IMR-90 (cell line): Measurements from ENCODE around the gene SMYD1. TPM values are rescaled to one million over a fixed set of nuclear protein-coding genes. Genes with fewer than 3 reads are reported as not detected.

ENCODE experiments used
- ATAC-seq: fragments of 200-7000 bp; cut with Tn5 transposase; 2 replicates; pipeline ENCODE4 v1.9.1; 2020; ENCODE audit warnings: low read depth, mild to moderate bottlenecking, moderate library complexity
- BruUV-seq: library from RNA; stranded (reverse); fragments of 400-500 nt; replicated peaks from 2 replicates; lab custom pipeline; 2021; lab: Mats Ljungman, UMichigan
- CTCF ChIA-PET: fragments of 300-600 bp; formaldehyde crosslinking; extraction: SDS; loops from one replicate; lab custom pipeline; 2021; ENCODE audit warnings: antibody characterized with exemption; lab: Yijun Ruan, JAX
- POLR2A ChIA-PET: fragments of 300-600 bp; sonication (Branson Sonifier 250); formaldehyde crosslinking; loops from one replicate; lab custom pipeline; 2022; ENCODE audit warnings: antibody characterized with exemption; ENCODE audit not compliant: unreplicated experiment; lab: Charles Lee
- DNase-seq: peaks from one replicate; pipeline ENCODE4 v3.0.0; 2013
- H2AFZ ChIP-seq: replicated peaks from 2 replicates; pipeline ENCODE3; 2013; ENCODE audit warnings: low read length, mild to moderate bottlenecking; ENCODE audit not compliant: poor library complexity
- H2AK5ac ChIP-seq: 2 replicates; pipeline ENCODE4 v1.6.1; 2013; ENCODE audit warnings: low read depth, low read length, inconsistent platforms
- H2AK9ac ChIP-seq: replicated peaks from 2 replicates; pipeline ENCODE3; 2013; ENCODE audit warnings: mild to moderate bottlenecking, low read depth, low read length, moderate library complexity; ENCODE audit not compliant: poor library complexity
- H2BK120ac ChIP-seq: 2 replicates; pipeline ENCODE4 v1.6.1; 2013; ENCODE audit warnings: low read depth, low read length, inconsistent platforms
- H2BK15ac ChIP-seq: 3 replicates; pipeline ENCODE4 v1.6.1; 2013; ENCODE audit warnings: low read depth, low read length, inconsistent platforms
- H2BK20ac ChIP-seq: 2 replicates; pipeline ENCODE4 v1.6.1; 2013; ENCODE audit warnings: low read depth, mild to moderate bottlenecking, inconsistent platforms, low read length, moderate library complexity
- H2BK5ac ChIP-seq: 2 replicates; pipeline ENCODE4 v1.6.1; 2013; ENCODE audit warnings: mild to moderate bottlenecking, low read depth, low read length, inconsistent platforms; ENCODE audit not compliant: poor library complexity, severe bottlenecking
- H3K14ac ChIP-seq: replicated peaks from 2 replicates; pipeline ENCODE4 v1.6.1; 2013; ENCODE audit warnings: low read depth, low read length, inconsistent platforms
- H3K18ac ChIP-seq: 2 replicates; pipeline ENCODE4 v1.6.1; 2013; ENCODE audit warnings: low read depth, low read length, control low read depth
- H3K23ac ChIP-seq: 2 replicates; pipeline ENCODE4 v1.6.1; 2013; ENCODE audit warnings: low read depth, low read length, inconsistent platforms
- H3K27ac ChIP-seq: 2 replicates; pipeline ENCODE4 v1.5.1; 2013; ENCODE audit warnings: mild to moderate bottlenecking, control low read depth, low read length; ENCODE audit not compliant: insufficient read depth
- H3K27me3 ChIP-seq: 2 replicates; pipeline ENCODE4 v1.6.1; 2013; ENCODE audit warnings: low read length; ENCODE audit not compliant: control insufficient read depth, insufficient read depth
- H3K36me3 ChIP-seq: 2 replicates; pipeline ENCODE4 v1.6.1; 2013; ENCODE audit warnings: low read length, mixed read lengths; ENCODE audit not compliant: control insufficient read depth, insufficient read depth
- H3K4ac ChIP-seq: 2 replicates; pipeline ENCODE4 v1.6.1; 2013; ENCODE audit warnings: low read depth, low read length, inconsistent platforms
- H3K4me1 ChIP-seq: 2 replicates; pipeline ENCODE4 v1.6.1; 2013; ENCODE audit warnings: low read length, mixed read lengths; ENCODE audit not compliant: control insufficient read depth, insufficient read depth
- H3K4me2 ChIP-seq: 2 replicates; pipeline ENCODE4 v1.6.1; 2013; ENCODE audit warnings: low read depth, mild to moderate bottlenecking, control low read depth, low read length, moderate library complexity
- H3K4me3 ChIP-seq: 2 replicates; pipeline ENCODE4 v1.5.1; 2013; ENCODE audit warnings: low read depth, mild to moderate bottlenecking, control low read depth, low read length, moderate library complexity; ENCODE audit not compliant: insufficient read depth
- H3K56ac ChIP-seq: 2 replicates; pipeline ENCODE4 v1.6.1; 2013; ENCODE audit warnings: low read length, inconsistent platforms; ENCODE audit not compliant: insufficient read depth; ENCODE audit errors: extremely low read depth
- H3K79me1 ChIP-seq, 2 experiments: 2 replicates each; pipeline ENCODE4 v1.6.1; 2013; ENCODE audit warnings: low read length in 2 of 2, inconsistent platforms in 1 of 2, low read depth in 1 of 2
- H3K9ac ChIP-seq: 2 replicates; pipeline ENCODE4 v1.6.1; 2013; ENCODE audit warnings: low read depth, low read length, control low read depth
- H3K9me1 ChIP-seq: 2 replicates; pipeline ENCODE4 v1.6.1; 2013; ENCODE audit warnings: low read length, inconsistent platforms; ENCODE audit not compliant: insufficient read depth
- H3K9me3 ChIP-seq: 2 replicates; pipeline ENCODE4 v1.6.1; 2013; ENCODE audit warnings: low read length; ENCODE audit not compliant: control insufficient read depth, insufficient read depth
- H4K20me1 ChIP-seq: 2 replicates; pipeline ENCODE4 v1.6.1; 2013; ENCODE audit warnings: low read length, inconsistent platforms; ENCODE audit not compliant: insufficient read depth
- H4K5ac ChIP-seq: 2 replicates; pipeline ENCODE4 v1.6.1; 2013; ENCODE audit warnings: mild to moderate bottlenecking, low read depth, low read length, control low read depth
- H4K8ac ChIP-seq, 2 experiments: 2 replicates each; pipeline ENCODE4 v1.6.1; 2013; ENCODE audit warnings: low read depth in 2 of 2, low read length in 2 of 2, control low read depth in 1 of 2, inconsistent platforms in 1 of 2
- H4K91ac ChIP-seq: 2 replicates; pipeline ENCODE4 v1.6.1; 2013; ENCODE audit warnings: low read depth, low read length, inconsistent platforms; ENCODE audit not compliant: insufficient read depth
- BHLHE40 ChIP-seq: fragments of 150-350 bp; IDR thresholded peaks from 2 replicates; pipeline ENCODE4 v1.6.1; 2016; ENCODE audit warnings: mild to moderate bottlenecking, low read depth, low read length
- CEBPB ChIP-seq: IDR thresholded peaks from 2 replicates; pipeline ENCODE4 v1.6.1; 2012; ENCODE audit warnings: low read depth, low read length, improper control_type of control experiment
- CTCF ChIP-seq: conservative IDR thresholded peaks from 2 replicates; pipeline ENCODE4 v1.5.1; 2012; ENCODE audit warnings: mild to moderate bottlenecking, low read depth, low read length, improper control_type of control experiment
- ELK1 ChIP-seq: fragments of 150-350 bp; IDR thresholded peaks from 2 replicates; pipeline ENCODE4 v1.6.1; 2016; ENCODE audit warnings: low read depth, mild to moderate bottlenecking, low read length, moderate library complexity, borderline replicate concordance
- FOS ChIP-seq: fragments of 150-350 bp; IDR thresholded peaks from 2 replicates; pipeline ENCODE4 v1.6.1; 2016; ENCODE audit warnings: low read depth, low read length
- MXI1 ChIP-seq: IDR thresholded peaks from 2 replicates; pipeline ENCODE4 v1.6.1; 2012; ENCODE audit warnings: low read depth, mild to moderate bottlenecking, low read length, moderate library complexity, borderline replicate concordance
- RFX5 ChIP-seq: IDR thresholded peaks from 2 replicates; pipeline ENCODE4 v1.8.0; 2012; ENCODE audit warnings: low read depth, mild to moderate bottlenecking, low read length, moderate library complexity
- SMC3 ChIP-seq: fragments of 150-350 bp; IDR thresholded peaks from 2 replicates; pipeline ENCODE4 v1.6.1; 2016; ENCODE audit warnings: low read depth, mild to moderate bottlenecking, antibody characterized with exemption, low read length, moderate library complexity
- WGBS, 2 experiments: methylation state at CpG; one replicate each; pipeline versions ENCODE4 v1.1.5 to v1.1.7; 2013; ENCODE audit warnings: missing lambda C conversion rate in 2 of 2; ENCODE audit not compliant: insufficient read length in 1 of 2; ENCODE audit errors: extremely low coverage in 2 of 2; 5-methylcytosine and 5-hydroxymethylcytosine counted together
- dilution Hi-C: fragments of 300-500 bp; cut with HindIII; formaldehyde crosslinking; loops from one replicate; pipeline ENCODE4 v1.14.3; 2018; ENCODE audit warnings: low sequenced_read_pairs; ENCODE audit not compliant: unreplicated experiment
- in situ Hi-C: fragments of 300-500 bp; cut with MboI; formaldehyde crosslinking; loops from 3 replicates; pipeline ENCODE4 v1.14.3; 2019; ENCODE audit warnings: low sequenced_read_pairs, inconsistent platforms, mixed read lengths
- intact Hi-C: fragments of 100-400 bp; cut with micrococcal nuclease; formaldehyde crosslinking; loops from 2 replicates; pipeline ENCODE4 v1.10.0; 2022
- polyA plus RNA-seq, 3 experiments: library from polyadenylated mRNA; depleted of rRNA; stranded (reverse); fragments of >200 nt; gene quantifications; 2 replicates each; pipeline ENCODE4 v1.2.3, GENCODE V29; 2012; ENCODE audit warnings: low replicate concordance in 1 of 3
- total RNA-seq: library from RNA; depleted of rRNA; stranded (reverse); fragments of >200 nt; gene quantifications from 2 replicates; pipeline ENCODE4 v1.2.3, GENCODE V29; 2012

Gene SMYD1
- total and polyA plus RNA-seq, 2 of the 4 experiments (the other 2 are of a cell fraction) = not detected

- Histone ChIP-seq H3K4me1 (peaks cover 11% of the 10 kb centered on the region), H3K18ac (no peak overlapping the region), H3K27me3 (peaks cover 7% of the 10 kb centered on the region), H3K36me3 (no peaks in the 10 kb centered on the region; the same call in 1 of the 2 replicates), H3K27ac (no peak overlapping the region), H3K4ac (no peak overlapping the region), H3K9me1 (peaks cover 13% of the 10 kb centered on the region), H2BK120ac (no peak overlapping the region), H4K91ac (no peak overlapping the region), H3K79me1 (peaks cover 15 to 32% of the 10 kb centered on the region in 2 experiments), H2BK5ac (no peak overlapping the region), H4K20me1 (no peaks in the 10 kb centered on the region), H3K14ac (no peak overlapping the region), H3K9me3 (no peaks in the 10 kb centered on the region), H4K5ac (peak overlapping the region; percentile 25; the same call in 1 of the 2 replicates), H2AK5ac (no peak overlapping the region), H3K4me2 (no peak overlapping the region), H2BK20ac (no peak overlapping the region), H3K4me3 (no peak overlapping the region), H4K8ac (0 out of 4 replicates have a peak overlapping the region, but pooled peaks of 1 of the 2 experiments have one; percentile 25), H3K9ac (no peak overlapping the region), H2AFZ (no peak overlapping the region), H2AK9ac (no peak overlapping the region), H3K23ac (no peak overlapping the region), H2BK15ac (no peak overlapping the region), H3K56ac (no peak overlapping the region)
- BruUV-seq = no TSS peak
- ChIA-PET CTCF (no interaction called here), POLR2A (no interaction called here)
- in situ Hi-C loops (loop anchor here (25.0 kb wide), 1 partner anchor 605 kb away; no protein-coding TSS in a partner anchor), intact Hi-C loops (no loop called here), dilution Hi-C loops (no loop called here)
- DNase-seq = no peak
- WGBS, 2 experiments = 80% methylated on average over 1 of the region's 4 CpGs; no CpG with 5 or more reads in 1 of the 2 experiments
- TF ChIP-seq CEBPB (no peak), RFX5 (no peak), ELK1 (no peak), CTCF (no peak), MXI1 (no peak), BHLHE40 (no peak), FOS (no peak), SMC3 (no peak)
- no peak for ATAC-seq
Measured at GRCh38 chr2:88057437-88057844, 10.2 kb upstream of the SMYD1 start.
